Chondrocyte (in vitro differentiated cells): ENCODE results near the gene KCNQ1OT1. TPM values are rescaled to one million over a fixed set of nuclear protein-coding genes. Genes with fewer than 3 reads are reported as not detected.

ENCODE experiments used
- DNase-seq: peaks from one replicate; pipeline ENCODE4 v3.0.0; 2021; ENCODE audit warnings: mixed read lengths, low spot score
- H3K27ac Mint-ChIP-seq: one replicate; pipeline ENCODE4 v1.8.0; 2021; ENCODE audit warnings: mild to moderate bottlenecking, moderate library complexity, mixed read lengths; ENCODE audit not compliant: unreplicated experiment
- H3K27me3 Mint-ChIP-seq: 2 replicates; pipeline ENCODE4 v1.8.0; 2021; ENCODE audit warnings: low read depth, mixed read lengths
- H3K36me3 Mint-ChIP-seq: 2 replicates; pipeline ENCODE4 v1.8.0; 2021; ENCODE audit warnings: low read depth, mixed read lengths
- H3K4me1 Mint-ChIP-seq: 2 replicates; pipeline ENCODE4 v1.8.0; 2021; ENCODE audit warnings: low read depth, mild to moderate bottlenecking, mixed read lengths
- H3K4me3 Mint-ChIP-seq: one replicate; pipeline ENCODE4 v1.8.0; 2021; ENCODE audit warnings: mild to moderate bottlenecking, moderate library complexity, mixed read lengths; ENCODE audit not compliant: unreplicated experiment
- H3K9me3 Mint-ChIP-seq: 2 replicates; pipeline ENCODE4 v1.8.0; 2021; ENCODE audit warnings: low read depth, mixed read lengths
- total RNA-seq: library from RNA; stranded (reverse); gene quantifications from 3 replicates; pipeline ENCODE4 v1.2.1, GENCODE V29; 2021
- TF ChIP-seq, protein P1 (sequence below): fragments of 200-600 bp; sonication (generic); IDR thresholded peaks from 2 replicates; pipeline ENCODE4 v1.5.0; 2021; ENCODE audit warnings: antibody characterized with exemption, mild to moderate bottlenecking, moderate library complexity

KCNQ1OT1 gene
- total RNA-seq, 1 donor from 2014 or later: 2.5 TPM

DNA sequence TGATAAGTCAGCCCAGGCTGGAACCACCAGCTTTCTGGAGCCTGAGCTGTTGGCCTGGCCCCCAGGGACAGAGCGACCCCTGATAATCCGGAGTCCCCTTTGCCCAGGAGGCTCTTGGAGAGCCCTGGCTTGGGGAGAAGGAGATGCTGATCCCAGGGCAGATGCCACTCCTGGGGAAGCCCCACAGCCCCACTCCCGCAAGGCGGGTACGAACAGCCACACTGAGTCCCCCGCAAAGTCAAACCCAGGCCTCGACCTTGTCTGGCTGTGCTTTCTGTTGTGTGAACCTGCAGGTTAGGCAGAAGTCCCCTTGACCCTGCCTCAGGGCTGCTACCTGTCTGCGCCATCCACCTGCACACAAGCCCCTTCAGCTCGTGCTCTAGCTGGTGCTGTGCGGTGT lies 108.0 kb downstream of the KCNQ1OT1 start:
- peak; percentile 61 for DNase-seq
- Mint-ChIP-seq H3K36me3 (peaks cover 2% of the 10 kb centered on the region), H3K27ac (no peak overlapping the region), H3K9me3 (peaks cover 13% of the 10 kb centered on the region), H3K4me3 (no peak overlapping the region), H3K27me3 (peaks cover 23% of the 10 kb centered on the region), H3K4me1 (no peaks in the 10 kb centered on the region)
- TF ChIP-seq, protein P1, sequence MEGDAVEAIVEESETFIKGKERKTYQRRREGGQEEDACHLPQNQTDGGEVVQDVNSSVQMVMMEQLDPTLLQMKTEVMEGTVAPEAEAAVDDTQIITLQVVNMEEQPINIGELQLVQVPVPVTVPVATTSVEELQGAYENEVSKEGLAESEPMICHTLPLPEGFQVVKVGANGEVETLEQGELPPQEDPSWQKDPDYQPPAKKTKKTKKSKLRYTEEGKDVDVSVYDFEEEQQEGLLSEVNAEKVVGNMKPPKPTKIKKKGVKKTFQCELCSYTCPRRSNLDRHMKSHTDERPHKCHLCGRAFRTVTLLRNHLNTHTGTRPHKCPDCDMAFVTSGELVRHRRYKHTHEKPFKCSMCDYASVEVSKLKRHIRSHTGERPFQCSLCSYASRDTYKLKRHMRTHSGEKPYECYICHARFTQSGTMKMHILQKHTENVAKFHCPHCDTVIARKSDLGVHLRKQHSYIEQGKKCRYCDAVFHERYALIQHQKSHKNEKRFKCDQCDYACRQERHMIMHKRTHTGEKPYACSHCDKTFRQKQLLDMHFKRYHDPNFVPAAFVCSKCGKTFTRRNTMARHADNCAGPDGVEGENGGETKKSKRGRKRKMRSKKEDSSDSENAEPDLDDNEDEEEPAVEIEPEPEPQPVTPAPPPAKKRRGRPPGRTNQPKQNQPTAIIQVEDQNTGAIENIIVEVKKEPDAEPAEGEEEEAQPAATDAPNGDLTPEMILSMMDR: no peak

DNA sequence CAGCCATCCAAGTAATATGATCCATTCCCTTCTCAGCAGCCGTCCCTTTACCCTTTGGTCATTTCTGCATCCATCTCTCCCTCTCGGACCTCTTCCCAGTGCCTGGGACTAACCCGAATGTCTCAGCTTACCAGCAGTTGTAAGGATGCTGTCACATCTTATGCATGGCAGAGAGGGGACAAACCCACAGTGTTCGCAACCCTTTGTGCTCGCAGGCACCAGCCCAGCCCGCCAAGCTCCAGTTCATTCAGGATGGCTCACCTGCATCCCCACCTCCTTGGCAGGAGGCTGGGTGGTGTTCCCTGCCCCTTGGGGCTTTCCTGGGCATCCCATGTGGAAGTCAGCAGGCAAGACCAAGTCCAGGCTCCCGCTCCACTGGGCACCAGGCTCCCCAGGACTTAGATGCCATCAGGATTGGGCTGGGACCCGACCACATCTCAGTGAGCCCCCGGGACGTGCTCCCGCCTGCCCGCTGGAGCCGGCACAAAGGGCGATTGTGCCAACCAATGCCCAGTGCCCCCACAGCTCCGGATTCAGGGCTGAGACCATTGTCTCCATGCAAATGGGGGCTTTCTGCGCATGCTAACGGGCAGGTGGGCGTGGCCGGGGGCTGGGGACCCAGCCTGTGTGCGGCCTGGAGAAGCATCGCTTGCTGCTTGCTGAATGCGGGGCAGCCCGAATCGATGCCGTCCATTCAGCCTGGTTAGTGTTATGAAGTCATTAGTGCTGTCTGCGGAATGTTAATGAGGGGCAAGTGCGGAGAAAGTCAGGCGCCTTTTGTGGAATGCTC lies 108.6 kb downstream of the KCNQ1OT1 start:
- DNase-seq: peak; percentile 83
- H3K27me3 Mint-ChIP-seq: peaks cover 23% of the 10 kb centered on the region
- no peak overlapping the region for H3K27ac Mint-ChIP-seq

DNA sequence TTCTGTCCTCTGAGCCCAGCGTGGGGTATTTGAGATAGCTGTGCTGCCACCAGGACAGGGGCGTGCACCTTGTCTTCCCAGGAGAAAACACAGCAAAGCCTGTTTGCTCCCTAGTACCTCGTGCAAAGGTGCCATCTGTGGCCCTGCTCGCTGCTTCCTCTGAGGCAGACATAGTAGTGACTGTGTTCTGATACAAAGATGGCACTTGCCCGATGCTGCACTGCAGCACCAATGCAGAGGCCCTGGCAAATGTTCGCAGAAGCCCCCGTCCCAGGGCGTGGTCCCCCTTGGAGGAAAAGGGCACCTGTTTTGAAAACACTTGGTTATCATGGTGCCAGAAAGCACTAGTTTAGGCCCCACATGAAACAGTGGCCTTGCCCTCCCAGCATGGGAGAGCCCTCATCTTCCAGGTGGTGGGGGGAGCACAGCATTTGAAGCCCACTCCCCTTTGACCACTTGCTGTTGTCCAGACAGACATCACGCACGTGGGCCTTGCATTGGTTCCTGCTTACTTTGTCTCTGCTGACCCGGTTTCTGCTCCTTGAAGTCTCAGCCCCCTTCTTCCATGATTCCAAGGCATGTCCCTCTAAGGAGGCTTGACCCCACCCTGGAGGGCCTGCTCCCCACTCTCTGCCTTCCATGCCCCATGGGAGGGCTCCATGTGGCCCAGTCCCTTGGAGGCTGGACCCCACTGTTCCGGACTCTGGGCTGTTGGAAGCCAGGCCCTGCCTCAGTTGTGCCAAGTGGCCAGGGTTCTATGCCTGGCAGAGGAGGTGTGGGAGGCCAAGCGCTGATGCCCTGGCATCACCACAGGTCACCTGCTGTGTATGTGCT lies 109.4 kb downstream of the KCNQ1OT1 start:
- Mint-ChIP-seq H3K9me3 (peaks cover 11% of the 10 kb centered on the region), H3K4me3 (no peak overlapping the region), H3K27ac (no peak overlapping the region), H3K27me3 (peaks cover 21% of the 10 kb centered on the region), H3K4me1 (no peaks in the 10 kb centered on the region), H3K36me3 (no peaks in the 10 kb centered on the region)
- peak; percentile 50 for DNase-seq
- TF ChIP-seq, protein P1: no peak

More for the DNA sequence above, 108.6 kb downstream of the KCNQ1OT1 start:
- H3K4me1 Mint-ChIP-seq: no peaks in the 10 kb centered on the region
- TF ChIP-seq, protein P1: no peak
- H3K36me3 Mint-ChIP-seq: peaks cover 2% of the 10 kb centered on the region
- H3K9me3 Mint-ChIP-seq: peaks cover 11% of the 10 kb centered on the region
- no peak overlapping the region for H3K4me3 Mint-ChIP-seq

DNA sequence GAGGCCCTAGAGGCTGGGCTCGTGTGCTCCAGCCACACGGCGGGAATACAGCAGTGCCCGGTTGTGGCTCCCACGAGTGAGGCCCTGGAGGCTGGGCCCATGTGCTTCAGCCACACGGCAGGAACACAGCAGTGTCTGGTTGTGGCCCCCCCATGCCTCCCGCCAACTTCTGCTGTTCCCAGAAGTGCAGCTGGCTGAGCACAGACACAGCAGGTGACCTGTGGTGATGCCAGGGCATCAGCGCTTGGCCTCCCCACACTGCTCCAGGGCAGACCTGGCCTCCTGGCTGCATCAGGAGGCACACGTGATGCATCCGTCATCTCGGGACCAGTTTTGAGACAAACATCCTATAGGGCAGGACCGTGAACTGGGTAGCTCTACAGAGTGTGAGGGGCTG lies 110.3 kb downstream of the KCNQ1OT1 start:
- no peaks in the 10 kb centered on the region for H3K36me3 Mint-ChIP-seq
- no peak overlapping the region for H3K4me3 Mint-ChIP-seq
- H3K4me1 Mint-ChIP-seq: no peaks in the 10 kb centered on the region
- DNase-seq: peak; percentile 86
- H3K27me3 Mint-ChIP-seq: peaks cover 18% of the 10 kb centered on the region
- TF ChIP-seq, protein P1: no peak
- peaks cover 8% of the 10 kb centered on the region for H3K9me3 Mint-ChIP-seq
- H3K27ac Mint-ChIP-seq: no peak overlapping the region

DNA sequence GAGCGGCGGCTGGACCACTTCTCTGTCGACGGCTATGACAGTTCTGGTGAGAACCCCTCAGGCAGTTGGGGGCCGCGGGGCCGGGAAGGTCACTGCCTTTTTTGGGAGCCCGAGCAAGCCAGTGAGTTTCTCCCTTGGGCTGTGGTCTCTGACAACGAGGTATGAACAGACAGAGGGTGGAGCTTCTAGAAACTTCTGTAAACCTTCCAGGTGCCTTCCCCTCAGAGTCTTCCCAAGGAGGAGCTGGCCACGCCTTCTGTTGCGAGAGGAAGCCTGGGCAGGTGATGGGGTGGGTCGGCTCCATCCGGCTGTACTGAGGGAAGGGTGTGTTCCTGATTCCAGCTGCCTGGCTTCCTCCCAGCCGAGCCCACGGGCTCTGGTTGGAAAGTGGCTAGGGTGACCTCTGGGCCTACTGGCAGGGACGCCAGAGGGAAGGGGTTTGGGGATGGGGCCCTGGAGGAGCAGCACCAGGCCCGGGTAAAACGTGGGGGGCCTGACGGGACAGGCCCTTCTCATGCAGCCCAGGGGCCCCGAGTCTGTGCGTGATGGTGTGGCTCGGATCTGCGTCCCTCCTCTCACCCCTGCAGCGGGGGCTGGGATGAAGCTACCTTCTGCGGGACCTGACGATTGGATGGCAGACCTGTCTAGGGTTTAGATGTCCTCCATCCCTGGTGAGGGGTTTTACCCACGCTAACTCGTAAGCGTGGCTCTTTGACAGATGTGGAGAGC lies 110.8 kb downstream of the KCNQ1OT1 start:
- H3K27me3 Mint-ChIP-seq: peaks cover 14% of the 10 kb centered on the region
- no peaks in the 10 kb centered on the region for H3K36me3 Mint-ChIP-seq
- peaks cover 2% of the 10 kb centered on the region for H3K9me3 Mint-ChIP-seq
- no peak overlapping the region for H3K27ac Mint-ChIP-seq
- TF ChIP-seq, protein P1: no peak
- peak; percentile 79 for DNase-seq
- no peak overlapping the region for H3K4me3 Mint-ChIP-seq
- no peaks in the 10 kb centered on the region for H3K4me1 Mint-ChIP-seq
